Choroid plexus epithelial cell (primary cell): ENCODE data around the gene MT1HL1.
A peak's percentile ranks its signal among the peaks of the same experiment; 100 is the strongest.

Experiments
- DNase-seq: peaks from one replicate; pipeline ENCODE4 v3.0.0-alpha.2; 2010; ENCODE audit warnings: low read depth
- H3K4me3 ChIP-seq: 2 replicates; pipeline ENCODE4 v1.5.1; 2011; ENCODE audit warnings: low read depth, mild to moderate bottlenecking, control low read depth, low read length, moderate library complexity
- TF ChIP-seq, protein P1 (sequence below): conservative IDR thresholded peaks from 2 replicates; pipeline ENCODE4 v1.5.1; 2011; ENCODE audit warnings: low read depth, mild to moderate bottlenecking, control low read depth, inconsistent platforms, low read length, moderate library complexity

The MT1HL1 gene

DNA sequence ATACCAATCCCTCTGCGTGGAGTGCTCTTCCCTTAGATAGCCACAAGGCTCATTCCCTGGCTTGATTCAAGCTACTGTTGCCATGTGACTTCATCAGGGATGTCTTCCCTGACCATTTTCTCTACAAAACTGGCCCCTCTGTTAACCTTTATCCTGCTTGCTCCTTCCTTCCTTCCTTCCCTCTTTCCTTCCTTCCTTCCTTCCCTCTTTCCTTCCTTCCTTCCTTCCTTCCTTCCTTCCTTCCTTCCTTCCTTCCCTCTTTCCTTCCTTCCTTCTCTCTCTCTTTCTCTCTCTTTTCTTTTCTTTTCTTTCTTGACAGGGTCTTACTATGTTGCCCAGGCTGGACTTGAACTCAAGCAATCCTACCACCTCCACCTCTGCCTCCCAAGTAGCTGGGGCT lies 31.5 kb upstream of the MT1HL1 start:
- H3K4me3 ChIP-seq = no peak overlapping the region
- TF ChIP-seq, protein P1, sequence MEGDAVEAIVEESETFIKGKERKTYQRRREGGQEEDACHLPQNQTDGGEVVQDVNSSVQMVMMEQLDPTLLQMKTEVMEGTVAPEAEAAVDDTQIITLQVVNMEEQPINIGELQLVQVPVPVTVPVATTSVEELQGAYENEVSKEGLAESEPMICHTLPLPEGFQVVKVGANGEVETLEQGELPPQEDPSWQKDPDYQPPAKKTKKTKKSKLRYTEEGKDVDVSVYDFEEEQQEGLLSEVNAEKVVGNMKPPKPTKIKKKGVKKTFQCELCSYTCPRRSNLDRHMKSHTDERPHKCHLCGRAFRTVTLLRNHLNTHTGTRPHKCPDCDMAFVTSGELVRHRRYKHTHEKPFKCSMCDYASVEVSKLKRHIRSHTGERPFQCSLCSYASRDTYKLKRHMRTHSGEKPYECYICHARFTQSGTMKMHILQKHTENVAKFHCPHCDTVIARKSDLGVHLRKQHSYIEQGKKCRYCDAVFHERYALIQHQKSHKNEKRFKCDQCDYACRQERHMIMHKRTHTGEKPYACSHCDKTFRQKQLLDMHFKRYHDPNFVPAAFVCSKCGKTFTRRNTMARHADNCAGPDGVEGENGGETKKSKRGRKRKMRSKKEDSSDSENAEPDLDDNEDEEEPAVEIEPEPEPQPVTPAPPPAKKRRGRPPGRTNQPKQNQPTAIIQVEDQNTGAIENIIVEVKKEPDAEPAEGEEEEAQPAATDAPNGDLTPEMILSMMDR = no peak
- no peak for DNase-seq

DNA sequence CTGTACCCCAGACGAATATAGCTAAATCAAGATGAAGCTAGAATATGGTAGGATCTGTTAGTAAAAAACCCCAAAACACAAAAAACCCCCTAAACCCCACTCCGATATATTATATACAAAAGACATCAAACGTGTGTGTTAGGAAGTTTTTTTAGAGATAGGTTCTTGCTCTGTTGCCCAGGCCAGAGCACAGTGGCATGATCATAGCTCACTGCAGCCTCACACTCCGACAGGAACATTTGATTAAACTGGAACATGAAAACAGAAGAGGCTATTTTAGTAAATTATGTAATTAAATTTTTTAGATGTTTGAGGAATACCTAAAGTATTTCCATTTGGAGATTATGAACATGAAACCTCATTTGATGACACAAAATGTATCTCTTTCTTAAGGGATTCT lies 29.6 kb upstream of the MT1HL1 start:
- no peak for DNase-seq
- TF ChIP-seq, protein P1 = no peak
- H3K4me3 ChIP-seq = no peak overlapping the region

DNA sequence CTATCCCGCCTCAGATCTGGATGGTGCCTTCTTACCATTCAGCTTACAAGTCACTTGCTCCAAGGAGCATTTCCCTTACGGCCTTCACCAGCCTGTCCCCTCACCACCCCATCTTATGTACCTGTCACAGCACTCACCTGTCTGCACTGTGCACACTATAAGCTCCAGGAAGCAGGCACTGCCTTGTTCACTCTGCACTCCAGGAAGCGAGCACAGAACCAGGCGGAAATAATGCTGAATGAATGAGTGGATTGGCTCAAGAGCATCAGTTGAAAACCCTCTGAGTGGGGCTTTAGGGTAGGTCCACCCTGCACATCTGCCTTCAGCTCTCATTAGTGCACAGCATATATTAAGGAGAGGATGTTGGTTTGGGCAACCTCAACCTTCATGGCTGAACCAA lies 28.8 kb upstream of the MT1HL1 start:
- TF ChIP-seq, protein P1 = no peak

DNA sequence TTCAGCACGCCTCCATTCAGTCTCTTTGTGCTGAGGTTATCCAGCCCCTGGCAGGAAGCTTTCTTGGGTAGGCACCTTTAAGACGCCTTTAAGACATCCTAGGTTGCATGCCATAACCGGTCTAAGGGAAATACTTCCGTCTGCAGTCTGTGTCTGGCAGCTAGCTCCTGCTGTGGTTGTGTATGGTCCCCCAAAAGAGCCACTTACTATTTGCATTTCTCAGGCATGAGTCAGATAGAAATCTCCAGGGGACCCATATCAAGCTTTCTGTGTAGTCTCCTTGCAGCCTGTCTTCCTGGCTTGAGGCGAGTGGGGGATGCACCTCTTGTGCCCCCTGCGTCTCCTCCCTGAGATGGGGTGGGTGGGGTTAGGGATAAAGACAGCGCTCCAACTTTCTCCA lies 27.8 kb upstream of the MT1HL1 start:
- H3K4me3 ChIP-seq = no peak overlapping the region
- TF ChIP-seq, protein P1 = no peak
- DNase-seq = peak; percentile 67

More for the DNA sequence above, 28.8 kb upstream of the MT1HL1 start:
- no peak overlapping the region for H3K4me3 ChIP-seq
- DNase-seq = no peak

DNA sequence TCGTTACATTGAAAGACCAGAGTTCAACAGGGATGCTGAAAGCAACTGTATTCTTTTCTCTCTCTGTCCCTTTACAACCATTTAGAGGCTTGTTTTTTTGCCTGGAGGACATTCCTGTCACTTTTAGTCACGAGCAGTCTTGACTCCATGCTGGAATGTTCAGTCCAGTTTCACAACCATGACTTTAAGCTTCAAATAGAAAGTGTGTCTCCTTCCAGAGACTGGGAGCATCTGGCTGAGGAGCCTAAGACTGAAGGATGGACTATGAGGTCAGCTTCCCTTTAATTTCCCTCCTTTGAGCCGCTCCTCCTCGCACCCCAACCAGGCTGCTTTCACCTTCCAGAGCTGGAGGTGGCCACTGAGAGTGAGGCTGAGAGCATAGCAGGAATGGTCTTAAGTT lies 27.2 kb upstream of the MT1HL1 start:
- H3K4me3 ChIP-seq = no peak overlapping the region
- no peak for DNase-seq
- TF ChIP-seq, protein P1 = no peak

DNA sequence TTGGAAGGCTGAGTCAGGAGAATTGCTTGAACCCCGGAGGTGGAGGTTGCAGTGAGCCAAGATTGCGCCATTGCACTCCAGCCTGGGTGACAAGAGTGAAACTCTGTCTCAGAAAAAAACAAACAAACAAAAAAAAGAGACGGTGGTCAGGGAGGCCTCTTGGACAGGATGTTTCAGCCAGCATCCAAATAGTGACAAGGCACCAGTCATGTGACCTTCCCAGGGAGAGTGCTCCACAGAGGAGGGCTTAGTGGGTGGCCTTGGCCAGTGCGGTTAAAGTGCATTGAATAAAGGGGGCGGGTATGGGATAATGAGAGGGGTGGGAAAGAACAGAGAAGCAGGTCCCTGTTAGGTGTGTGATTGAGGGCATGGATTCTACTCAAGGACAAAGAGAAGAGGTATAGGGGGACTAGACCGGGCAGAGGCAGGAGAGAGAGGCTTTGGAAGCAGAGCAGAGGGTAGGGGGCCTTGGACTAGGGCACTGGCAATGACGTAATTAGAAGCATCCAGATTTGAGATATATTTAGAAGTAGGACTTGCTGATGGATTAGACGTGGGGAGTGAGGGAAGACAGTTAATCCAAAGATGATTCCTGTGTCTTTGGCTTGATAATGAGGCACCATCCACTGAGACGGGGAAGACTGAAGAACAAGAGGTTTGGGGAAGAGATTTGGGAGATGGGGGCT lies 25.8 kb upstream of the MT1HL1 start:
- TF ChIP-seq, protein P1 = no peak
- no peak for DNase-seq
- no peak overlapping the region for H3K4me3 ChIP-seq

DNA sequence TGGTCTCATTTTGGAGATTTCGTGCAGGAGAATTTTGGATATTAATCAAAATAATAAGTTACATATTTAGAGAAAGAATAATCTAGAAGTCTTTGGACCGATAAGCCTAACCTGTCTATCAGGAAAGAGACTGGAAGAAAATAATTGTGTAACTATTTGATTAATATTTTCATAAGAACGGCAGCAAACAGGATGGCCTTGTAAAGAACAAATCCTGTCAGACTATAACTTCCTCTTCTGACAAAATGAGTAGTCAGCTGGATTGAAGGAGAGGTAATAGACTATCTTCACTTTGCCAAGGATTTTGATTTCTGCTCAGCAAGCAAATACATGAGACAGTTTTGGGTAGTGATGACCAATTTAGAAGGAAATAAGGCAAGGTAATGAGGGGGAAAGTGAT lies 25.0 kb upstream of the MT1HL1 start:
- no peak overlapping the region for H3K4me3 ChIP-seq
- TF ChIP-seq, protein P1 = no peak

More for the DNA sequence above, 25.0 kb upstream of the MT1HL1 start:
- DNase-seq = no peak
